Fibroblast of the conjunctiva (primary cell): Measurements from ENCODE around the gene CCSER1.
"Not testable (repeated sequence)": the region's sequence is repeated elsewhere in the genome, so short reads cannot be mapped to it uniquely, and the experiment has no call there.

Experiments
- DNase-seq: peaks from one replicate; pipeline ENCODE4 v3.0.0-alpha.2; 2010; ENCODE audit warnings: low read depth

The CCSER1 gene

DNA sequence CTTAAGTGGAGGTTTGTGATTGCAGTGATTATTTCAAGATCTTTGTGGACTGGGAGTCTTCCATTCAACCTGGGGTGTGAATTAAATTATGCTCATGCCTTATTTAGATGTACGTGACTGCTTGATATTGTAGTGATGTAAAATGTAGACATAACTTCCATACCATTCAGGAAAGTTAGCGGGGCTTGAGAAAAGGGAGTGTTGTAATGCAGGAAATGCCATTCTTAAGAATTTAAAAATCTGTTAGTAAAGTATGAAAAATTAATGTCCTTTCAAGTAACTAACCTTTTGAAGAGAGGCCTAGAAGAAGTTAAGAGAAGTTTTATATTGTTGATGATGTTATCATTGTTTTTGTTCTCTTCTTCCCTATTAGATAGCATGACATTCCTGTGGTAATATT, 318.2 kb downstream of the CCSER1 start:
- DNase-seq = no peak

DNA sequence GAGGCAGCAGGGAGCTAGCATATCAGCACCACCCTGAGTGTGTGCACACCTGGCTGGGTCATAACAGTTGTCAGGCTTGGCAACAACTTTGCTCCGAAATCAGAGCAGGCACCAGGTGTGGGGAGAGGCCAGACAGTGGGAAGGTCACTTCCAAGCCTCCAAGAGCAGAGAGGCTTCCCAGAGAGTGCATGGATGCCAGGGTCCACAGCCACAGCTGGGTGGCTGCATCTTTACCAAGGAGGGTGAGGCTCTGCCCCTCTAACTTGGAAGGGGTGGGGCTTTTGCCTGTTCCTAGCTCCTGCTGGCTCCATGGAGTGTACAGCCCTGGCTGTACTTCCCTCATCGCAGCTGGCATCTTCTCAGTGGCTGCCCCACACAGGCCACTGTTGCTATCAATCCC, 322.4 kb downstream of the CCSER1 start:
- DNase-seq = no peak

GRCh38 chr4:90456891-90457290, 329.7 kb downstream of the CCSER1 start:
- no peak for DNase-seq

GRCh38 chr4:90457817-90458216, 330.6 kb downstream of the CCSER1 start:
- DNase-seq = no peak

GRCh38 chr4:90458576-90458975, 331.4 kb downstream of the CCSER1 start:
- no peak for DNase-seq

DNA sequence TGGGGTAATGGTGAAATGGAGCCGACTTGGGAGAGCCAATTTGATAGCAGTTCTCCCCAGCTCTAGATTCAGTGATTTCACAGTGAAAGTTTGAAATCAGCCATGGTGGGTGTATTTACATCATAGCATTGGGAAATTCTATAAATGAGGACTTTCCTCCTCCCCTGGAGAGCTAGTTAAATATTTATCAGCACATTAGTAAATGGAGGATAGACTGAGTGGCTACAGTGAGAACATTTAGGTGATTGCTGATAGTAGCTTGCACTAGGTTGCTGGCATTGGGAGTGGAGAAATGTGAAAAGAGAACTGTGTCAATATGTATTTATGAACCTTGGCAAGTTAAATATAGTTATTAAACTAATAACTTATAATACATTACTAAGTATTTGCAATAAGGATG, 347.3 kb downstream of the CCSER1 start:
- DNase-seq = no peak

GRCh38 chr4:90476019-90476418, 348.8 kb downstream of the CCSER1 start:
- no peak for DNase-seq

DNA sequence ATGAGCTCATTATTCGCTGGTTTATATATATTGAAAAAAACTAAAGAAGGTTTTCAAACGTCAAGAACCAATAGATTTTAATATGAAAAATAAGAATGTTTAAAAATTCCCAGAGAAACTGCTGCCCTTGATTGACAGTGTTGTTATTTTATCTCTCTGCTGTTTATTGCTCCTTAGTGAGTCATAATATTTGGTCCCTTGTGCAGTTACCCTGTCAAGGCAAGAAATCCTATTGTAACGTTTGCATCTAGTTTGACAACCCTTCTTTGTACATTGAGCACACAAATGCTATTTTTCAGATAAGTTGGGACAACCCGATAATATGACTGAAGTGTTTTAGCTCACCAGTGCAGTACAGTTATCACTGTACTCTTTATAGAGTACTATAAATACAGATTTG, 349.4 kb downstream of the CCSER1 start:
- DNase-seq = no peak

- not testable (repeated sequence) for DNase-seq
Observed at GRCh38 chr4:90484894-90485293, 357.7 kb downstream of the CCSER1 start.

GRCh38 chr4:90486346-90486745, 359.2 kb downstream of the CCSER1 start:
- DNase-seq = no peak

GRCh38 chr4:90495211-90495610, 368.0 kb downstream of the CCSER1 start:
- DNase-seq = no peak

GRCh38 chr4:90495936-90496335, 368.7 kb downstream of the CCSER1 start:
- DNase-seq = no peak

DNA sequence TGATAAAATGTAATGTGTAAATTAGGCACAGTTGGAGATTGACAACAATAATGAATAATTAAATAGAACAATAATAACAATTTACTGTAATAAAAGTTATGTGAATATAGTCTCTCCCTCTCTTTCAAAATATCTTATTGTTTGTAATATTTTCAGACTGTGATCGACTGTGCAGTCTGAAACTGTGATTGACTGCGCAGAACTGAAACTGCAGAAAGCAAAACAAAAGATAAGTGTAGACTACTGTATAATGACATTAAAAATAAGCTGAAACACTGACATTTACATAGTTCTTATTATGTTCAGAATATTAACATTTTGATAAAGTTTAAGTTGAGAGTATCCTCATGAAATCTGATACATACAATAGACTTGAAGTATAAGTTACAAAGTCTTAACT, 371.0 kb downstream of the CCSER1 start:
- no peak for DNase-seq

- DNase-seq = no peak
Observed at GRCh38 chr4:90503677-90504076, 376.5 kb downstream of the CCSER1 start.

- no peak for DNase-seq
Observed at GRCh38 chr4:90515191-90515590, 388.0 kb downstream of the CCSER1 start.

GRCh38 chr4:90528551-90528950, 401.4 kb downstream of the CCSER1 start:
- no peak for DNase-seq

GRCh38 chr4:90536408-90536807, 409.2 kb downstream of the CCSER1 start:
- no peak for DNase-seq

- DNase-seq = no peak
Observed at GRCh38 chr4:90537491-90537890, 410.3 kb downstream of the CCSER1 start.

DNA sequence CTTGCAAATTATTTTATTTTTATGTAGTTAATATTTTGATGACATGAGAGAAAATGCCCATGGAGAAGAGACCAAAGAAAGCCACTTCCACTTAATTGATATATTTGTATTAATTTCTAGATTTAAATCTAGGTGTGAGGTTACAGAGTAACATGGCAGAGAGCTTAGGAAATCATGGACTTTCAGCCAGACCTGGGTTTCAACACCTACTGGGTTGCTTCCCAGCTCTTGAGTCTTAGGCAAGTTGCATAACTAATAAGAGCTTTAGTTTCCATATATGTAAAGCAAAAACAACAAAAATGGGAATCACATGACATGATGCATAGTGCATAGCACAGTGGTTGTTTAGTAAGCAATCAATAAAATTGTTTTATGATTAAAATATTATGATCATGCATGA, 413.3 kb downstream of the CCSER1 start:
- no peak for DNase-seq

- DNase-seq = no peak
Observed at GRCh38 chr4:90542216-90542615, 415.0 kb downstream of the CCSER1 start.

GRCh38 chr4:90543419-90544170, 416.4 kb downstream of the CCSER1 start:
- no peak for DNase-seq

DNA sequence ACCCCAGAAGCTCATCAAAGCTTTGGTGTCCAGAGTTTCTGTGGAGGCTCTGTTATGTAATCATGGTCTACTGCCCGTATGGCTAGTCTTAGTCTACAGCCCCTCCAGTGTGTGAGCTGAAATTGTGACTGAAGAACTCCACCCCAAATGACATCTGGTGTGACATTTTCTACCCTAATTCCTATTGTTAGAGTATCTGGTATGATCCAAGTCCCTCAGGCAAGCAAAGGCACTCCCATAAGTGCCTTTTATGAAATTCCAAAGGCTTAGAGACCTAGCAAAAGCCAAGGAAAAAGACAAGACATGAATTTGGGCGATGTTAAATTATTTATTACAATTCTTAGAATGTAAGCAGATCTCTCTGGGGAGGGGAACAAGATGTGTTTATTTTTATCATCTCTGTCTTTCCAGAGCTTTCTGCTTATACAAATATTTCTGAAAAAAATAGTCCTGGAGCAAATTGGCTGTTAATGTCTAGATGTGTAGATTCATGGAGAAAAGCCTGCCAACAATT, 417.4 kb downstream of the CCSER1 start:
- no peak for DNase-seq

GRCh38 chr4:90545380-90545779, 418.2 kb downstream of the CCSER1 start:
- DNase-seq = no peak

- no peak for DNase-seq
Observed at GRCh38 chr4:90546114-90546513, 418.9 kb downstream of the CCSER1 start.
